ENCODE results near the gene TMEM200C. TPM values are rescaled to one million over a fixed set of nuclear protein-coding genes. Genes with fewer than 3 reads are reported as not detected.

TMEM200C gene
- total and polyA plus RNA-seq, 9 of the 15 experiments (the other 6 are each of a cell fraction or from before 2014, with no cell fraction given): 0.04 TPM; not detected in 8

GRCh38 chr18:5868218-5868854 lies 27.0 kb downstream of the TMEM200C start (continued):
- peak; percentile 98 for TF ChIP-seq REST (IDR thresholded peaks at IDR 0.05; ENCODE audit: borderline replicate concordance)
- peak; percentile 92 for TF ChIP-seq REST (CRISPR knock-in tag; IDR thresholded peaks at IDR 0.05; ENCODE audit: low read depth)
- no peak for TF ChIP-seq ZNF644 (tag; IDR thresholded peaks at IDR 0.05; ENCODE audit: low read depth)
- 0 out of 2 replicates have a peak, but pooled peaks have one; percentile 10 for TF ChIP-seq CEBPB (tag; IDR thresholded peaks at IDR 0.05)
- TF ChIP-seq, protein P1, sequence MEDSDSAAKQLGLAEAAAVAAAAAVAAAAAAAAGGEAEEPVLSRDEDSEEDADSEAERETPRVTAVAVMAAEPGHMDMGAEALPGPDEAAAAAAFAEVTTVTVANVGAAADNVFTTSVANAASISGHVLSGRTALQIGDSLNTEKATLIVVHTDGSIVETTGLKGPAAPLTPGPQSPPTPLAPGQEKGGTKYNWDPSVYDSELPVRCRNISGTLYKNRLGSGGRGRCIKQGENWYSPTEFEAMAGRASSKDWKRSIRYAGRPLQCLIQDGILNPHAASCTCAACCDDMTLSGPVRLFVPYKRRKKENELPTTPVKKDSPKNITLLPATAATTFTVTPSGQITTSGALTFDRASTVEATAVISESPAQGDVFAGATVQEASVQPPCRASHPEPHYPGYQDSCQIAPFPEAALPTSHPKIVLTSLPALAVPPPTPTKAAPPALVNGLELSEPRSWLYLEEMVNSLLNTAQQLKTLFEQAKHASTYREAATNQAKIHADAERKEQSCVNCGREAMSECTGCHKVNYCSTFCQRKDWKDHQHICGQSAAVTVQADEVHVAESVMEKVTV (CRISPR knock-in tag; IDR thresholded peaks at IDR 0.05): 0 out of 2 replicates have a peak, but pooled peaks have one; percentile 32
- no peak for TF ChIP-seq ZNF778 (CRISPR knock-in tag; IDR thresholded peaks at IDR 0.05)
- no peak for TF ChIP-seq SUPT5H (IDR thresholded peaks at IDR 0.05)
- no peak for TF ChIP-seq FUS (optimal IDR thresholded peaks at IDR 0.05; ENCODE audit: low read depth, low read length)
- TF ChIP-seq BRD9 (IDR thresholded peaks at IDR 0.05; ENCODE audit: low read depth, partially characterized antibody): no peak
- no peak for TF ChIP-seq ZNF311 (CRISPR knock-in tag; IDR thresholded peaks at IDR 0.05)
- TF ChIP-seq HMG20B (CRISPR knock-in tag; IDR thresholded peaks at IDR 0.05): no peak
- TF ChIP-seq ZBTB1 (CRISPR knock-in tag; IDR thresholded peaks at IDR 0.05; ENCODE audit: borderline replicate concordance, low read depth): no peak
- TF ChIP-seq RB1 (IDR thresholded peaks at IDR 0.05; ENCODE audit: low read depth): 0 out of 2 replicates have a peak, but pooled peaks have one; percentile 20
- TF ChIP-seq HCFC1 (IDR thresholded peaks at IDR 0.05; ENCODE audit: low read depth, low read length): no peak
